PC-3 (cell line): ENCODE data around the gene ZNF208. TPM values are rescaled to one million over a fixed set of nuclear protein-coding genes. Genes with fewer than 3 reads are reported as not detected.
A peak's percentile ranks its signal among the peaks of the same experiment; 100 is the strongest.

Experiments used
- ATAC-seq: fragments of 200-7000 bp; cut with Tn5 transposase; 2 replicates; pipeline ENCODE4 v1.9.1; 2020; ENCODE audit warnings: mild to moderate bottlenecking, moderate library complexity
- BruUV-seq: library from RNA; stranded (reverse); fragments of 400-500 nt; replicated peaks from 2 replicates; lab custom pipeline; 2021; lab: Mats Ljungman, UMichigan
- CTCF ChIA-PET: fragments of 300-600 bp; sonication (Branson Sonifier 250); formaldehyde crosslinking; loops from one replicate; lab custom pipeline; 2022; ENCODE audit warnings: antibody characterized with exemption; lab: Charles Lee
- POLR2A ChIA-PET: fragments of 300-600 bp; sonication (Branson Sonifier 250); formaldehyde crosslinking; loops from one replicate; lab custom pipeline; 2022; ENCODE audit warnings: antibody characterized with exemption; ENCODE audit not compliant: unreplicated experiment; lab: Charles Lee
- DNase-seq: peaks from one replicate; pipeline ENCODE4 v3.0.0-alpha.2; 2015
- H2AFZ ChIP-seq: fragments of 300-600 bp; sonication (generic); 2 replicates; pipeline ENCODE4 v1.6.0; 2016; ENCODE audit warnings: antibody characterized with exemption, low read length
- H3F3A ChIP-seq: fragments of 300-600 bp; sonication (generic); one replicate; pipeline ENCODE4 v1.6.0; 2017; ENCODE audit warnings: antibody characterized with exemption, low read length, control low read depth, mild to moderate bottlenecking; ENCODE audit not compliant: unreplicated experiment
- H3K27ac ChIP-seq: fragments of 300-600 bp; sonication (generic); 2 replicates; pipeline ENCODE4 v1.5.1; 2016; ENCODE audit warnings: mild to moderate bottlenecking, low read length
- H3K27me3 ChIP-seq: fragments of 300-600 bp; sonication (generic); 2 replicates; pipeline ENCODE4 v1.6.1; 2016; ENCODE audit warnings: low read length, mixed read lengths
- H3K36me3 ChIP-seq: fragments of 300-600 bp; sonication (generic); 2 replicates; pipeline ENCODE4 v1.6.1; 2016; ENCODE audit warnings: low read depth, mixed run types, low read length, mixed read lengths
- H3K4me1 ChIP-seq: fragments of 300-600 bp; sonication (generic); 2 replicates; pipeline ENCODE4 v1.5.1; 2016; ENCODE audit warnings: low read length; ENCODE audit not compliant: insufficient read depth
- H3K4me2 ChIP-seq: fragments of 300-600 bp; sonication (generic); 2 replicates; pipeline ENCODE4 v1.6.0; 2016; ENCODE audit warnings: low read length
- H3K4me3 ChIP-seq: fragments of 300-600 bp; sonication (generic); 2 replicates; pipeline ENCODE4 v1.5.1; 2016; ENCODE audit warnings: mild to moderate bottlenecking, low read length, mixed read lengths
- H3K79me2 ChIP-seq: fragments of 300-600 bp; sonication (generic); 2 replicates; pipeline ENCODE4 v1.6.1; 2017; ENCODE audit warnings: low read length, mixed read lengths
- H3K9ac ChIP-seq: fragments of 300-600 bp; sonication (generic); 2 replicates; pipeline ENCODE4 v1.6.0; 2016; ENCODE audit warnings: mild to moderate bottlenecking, low read length
- H3K9me2 ChIP-seq: fragments of 300-600 bp; sonication (generic); replicated peaks from 2 replicates; pipeline ENCODE4 v1.6.1; 2016; ENCODE audit warnings: mixed run types, low read length, mixed read lengths
- H3K9me3 ChIP-seq: fragments of 300-600 bp; sonication (generic); 2 replicates; pipeline ENCODE4 v1.6.1; 2016; ENCODE audit warnings: low read length, mixed read lengths
- H4K20me1 ChIP-seq: fragments of 300-600 bp; sonication (generic); 2 replicates; pipeline ENCODE4 v1.6.1; 2016; ENCODE audit warnings: low read length, mixed read lengths
- EZH2 ChIP-seq: fragments of 300-600 bp; sonication (generic); IDR thresholded peaks from one replicate; pipeline ENCODE4 v1.6.1; 2017; ENCODE audit warnings: antibody characterized with exemption, mild to moderate bottlenecking, low read length; ENCODE audit not compliant: unreplicated experiment
- EZH2phosphoT487 ChIP-seq: fragments of 300-600 bp; sonication (generic); IDR thresholded peaks from 2 replicates; pipeline ENCODE4 v1.6.1; 2018; ENCODE audit warnings: mild to moderate bottlenecking, antibody characterized with exemption, low read length, borderline replicate concordance
- intact Hi-C: fragments of 100-400 bp; cut with micrococcal nuclease; formaldehyde crosslinking; loops from 2 replicates; pipeline ENCODE4 v1.9.0; 2023
- total RNA-seq: library from RNA; depleted of rRNA; stranded (reverse); fragments of >200 nt; gene quantifications from 2 replicates; pipeline ENCODE4 v1.2.3, GENCODE V29; 2014
- TF ChIP-seq, protein P1 (sequence below): fragments of 300-600 bp; sonication (generic); conservative IDR thresholded peaks from 2 replicates; pipeline ENCODE4 v1.5.1; 2017; ENCODE audit warnings: antibody characterized with exemption, low read depth, mild to moderate bottlenecking, low read length

Gene ZNF208
- total RNA-seq, 1 experiment from 2014 or later, result not detected

DNA sequence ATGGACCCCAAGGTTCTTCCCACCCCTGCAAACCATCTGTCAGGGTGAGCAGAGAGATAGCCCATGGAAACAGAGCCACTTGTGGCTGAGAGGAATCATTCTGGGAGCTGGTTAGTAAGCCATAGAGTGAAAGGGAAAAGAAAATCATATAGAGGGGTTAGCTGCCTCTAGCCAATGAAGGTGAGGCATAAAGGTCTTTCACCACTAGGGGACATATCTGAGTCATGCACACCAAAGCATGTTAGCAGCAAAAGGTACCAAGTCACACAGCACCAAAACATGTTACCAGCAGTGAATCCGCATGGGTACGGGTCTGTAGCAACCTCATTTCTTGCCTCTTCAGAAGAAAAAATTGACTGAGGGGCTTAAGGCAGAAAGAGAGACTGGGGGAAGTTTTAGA is 98.1 kb downstream of the ZNF208 start:
- TF ChIP-seq EZH2 (no peak), EZH2phosphoT487 (no peak)
- TF ChIP-seq, protein P1, sequence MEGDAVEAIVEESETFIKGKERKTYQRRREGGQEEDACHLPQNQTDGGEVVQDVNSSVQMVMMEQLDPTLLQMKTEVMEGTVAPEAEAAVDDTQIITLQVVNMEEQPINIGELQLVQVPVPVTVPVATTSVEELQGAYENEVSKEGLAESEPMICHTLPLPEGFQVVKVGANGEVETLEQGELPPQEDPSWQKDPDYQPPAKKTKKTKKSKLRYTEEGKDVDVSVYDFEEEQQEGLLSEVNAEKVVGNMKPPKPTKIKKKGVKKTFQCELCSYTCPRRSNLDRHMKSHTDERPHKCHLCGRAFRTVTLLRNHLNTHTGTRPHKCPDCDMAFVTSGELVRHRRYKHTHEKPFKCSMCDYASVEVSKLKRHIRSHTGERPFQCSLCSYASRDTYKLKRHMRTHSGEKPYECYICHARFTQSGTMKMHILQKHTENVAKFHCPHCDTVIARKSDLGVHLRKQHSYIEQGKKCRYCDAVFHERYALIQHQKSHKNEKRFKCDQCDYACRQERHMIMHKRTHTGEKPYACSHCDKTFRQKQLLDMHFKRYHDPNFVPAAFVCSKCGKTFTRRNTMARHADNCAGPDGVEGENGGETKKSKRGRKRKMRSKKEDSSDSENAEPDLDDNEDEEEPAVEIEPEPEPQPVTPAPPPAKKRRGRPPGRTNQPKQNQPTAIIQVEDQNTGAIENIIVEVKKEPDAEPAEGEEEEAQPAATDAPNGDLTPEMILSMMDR, result 0 out of 2 replicates have a peak, but pooled peaks have one; percentile 11
- H3K4me1 ChIP-seq, result no peaks in the 10 kb centered on the region
- DNase-seq (no peak), ATAC-seq (no peak)
- no peaks in the 10 kb centered on the region for H3K79me2 ChIP-seq
- no peaks in the 10 kb centered on the region for H3F3A ChIP-seq
- H3K9me3 ChIP-seq, result peaks cover 49% of the 10 kb centered on the region
- H3K36me3 ChIP-seq, result no peaks in the 10 kb centered on the region
- no peaks in the 10 kb centered on the region for H4K20me1 ChIP-seq
- intact Hi-C loops, result no loop called here
- H3K4me3 ChIP-seq, result no peak overlapping the region
- no peak overlapping the region for H3K27ac ChIP-seq
- ChIA-PET POLR2A (no interaction called here), CTCF (no interaction called here)
- no peak overlapping the region for H3K4me2 ChIP-seq
- H3K9ac ChIP-seq, result no peak overlapping the region
- H3K9me2 ChIP-seq, result no peaks in the 10 kb centered on the region
- no peaks in the 10 kb centered on the region for H3K27me3 ChIP-seq
- H2AFZ ChIP-seq, result no peak overlapping the region
- BruUV-seq, result no TSS peak

DNA sequence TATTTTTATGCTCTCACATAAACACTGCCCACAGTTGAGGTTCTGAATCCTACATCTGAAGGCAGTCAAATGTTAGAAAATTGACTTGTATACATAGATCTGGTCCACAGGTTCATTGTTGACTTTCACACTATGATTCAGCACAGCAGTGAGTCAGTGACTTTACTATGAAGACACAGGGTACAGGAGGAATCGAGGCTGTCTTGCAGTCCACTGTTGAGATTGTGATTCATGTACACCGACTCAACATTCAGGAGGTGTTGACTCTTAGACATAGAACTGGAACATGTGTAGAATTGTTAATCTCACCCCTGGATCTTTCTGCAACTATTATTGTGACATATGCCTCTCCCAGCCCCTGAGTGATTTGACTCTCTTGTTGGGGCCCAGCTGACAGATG is 100.4 kb downstream of the ZNF208 start:
- Histone ChIP-seq H3K9me3 (peaks cover 40% of the 10 kb centered on the region), H3K4me1 (no peaks in the 10 kb centered on the region), H2AFZ (no peak overlapping the region), H3K27ac (no peak overlapping the region), H3K4me3 (no peak overlapping the region), H4K20me1 (no peaks in the 10 kb centered on the region), H3K79me2 (no peaks in the 10 kb centered on the region), H3K36me3 (no peaks in the 10 kb centered on the region), H3K27me3 (no peaks in the 10 kb centered on the region), H3F3A (no peaks in the 10 kb centered on the region), H3K9me2 (no peaks in the 10 kb centered on the region), H3K9ac (no peak overlapping the region), H3K4me2 (no peak overlapping the region)
- intact Hi-C loops, result no loop called here
- no TSS peak for BruUV-seq
- ChIA-PET POLR2A (no interaction called here), CTCF (no interaction called here)
- TF ChIP-seq EZH2 (no peak), EZH2phosphoT487 (no peak)
- TF ChIP-seq, protein P1, result no peak
- DNase-seq (peak; percentile 47), ATAC-seq (peak; percentile 29; the same call in 1 of the 2 replicates)

DNA sequence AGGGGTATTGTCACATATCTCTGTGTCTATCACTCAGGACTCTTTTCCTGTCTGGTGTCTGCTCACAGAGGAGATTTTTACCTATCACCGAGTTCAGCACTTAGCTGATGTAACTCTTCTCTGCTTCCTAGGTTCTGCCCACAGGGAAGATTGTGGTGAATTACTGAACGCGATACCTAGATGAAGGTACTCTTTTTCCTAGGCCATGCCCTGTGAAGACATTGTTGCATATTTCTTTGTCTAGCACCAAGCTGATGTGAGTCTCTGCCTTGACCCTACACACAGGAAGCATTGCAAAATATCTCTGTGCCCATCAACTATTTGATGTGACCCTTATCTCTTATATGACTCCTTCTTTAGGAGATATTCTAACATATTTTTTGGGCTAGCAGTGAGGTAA is 102.7 kb downstream of the ZNF208 start:
- Histone ChIP-seq H3K27ac (no peak overlapping the region), H3K4me2 (no peak overlapping the region), H3K9ac (no peak overlapping the region), H3K27me3 (no peaks in the 10 kb centered on the region), H4K20me1 (no peaks in the 10 kb centered on the region), H2AFZ (no peak overlapping the region), H3K9me3 (peaks cover 48% of the 10 kb centered on the region), H3K79me2 (no peaks in the 10 kb centered on the region), H3K36me3 (no peaks in the 10 kb centered on the region), H3K4me1 (no peaks in the 10 kb centered on the region), H3K4me3 (no peak overlapping the region), H3F3A (no peaks in the 10 kb centered on the region), H3K9me2 (no peaks in the 10 kb centered on the region)
- intact Hi-C loops, result no loop called here
- ChIA-PET CTCF (no interaction called here), POLR2A (no interaction called here)
- DNase-seq, result no peak
- TF ChIP-seq EZH2phosphoT487 (no peak), EZH2 (no peak)
- TF ChIP-seq, protein P1, result no peak
- BruUV-seq, result no TSS peak
- no peak for ATAC-seq
